GM20431 (cell line): ENCODE measurements around the gene AMZ1.
"Not testable (repeated sequence)": the region's sequence is repeated elsewhere in the genome, so short reads cannot be mapped to it uniquely, and the experiment has no call there.

Experiments
- in situ Hi-C: fragments of 300-500 bp; cut with MseI, MboI; formaldehyde crosslinking; loops from one replicate; pipeline ENCODE4 v1.15.0; 2020; ENCODE audit warnings: low sequenced_read_pairs; ENCODE audit not compliant: unreplicated experiment

AMZ1 gene

GRCh38 chr7:2688409-2689342 is 674 bp downstream of the AMZ1 start:
- in situ Hi-C loops, result no loop called here

GRCh38 chr7:2689343-2689847 is 1.4 kb downstream of the AMZ1 start:
- in situ Hi-C loops, result no loop called here

DNA sequence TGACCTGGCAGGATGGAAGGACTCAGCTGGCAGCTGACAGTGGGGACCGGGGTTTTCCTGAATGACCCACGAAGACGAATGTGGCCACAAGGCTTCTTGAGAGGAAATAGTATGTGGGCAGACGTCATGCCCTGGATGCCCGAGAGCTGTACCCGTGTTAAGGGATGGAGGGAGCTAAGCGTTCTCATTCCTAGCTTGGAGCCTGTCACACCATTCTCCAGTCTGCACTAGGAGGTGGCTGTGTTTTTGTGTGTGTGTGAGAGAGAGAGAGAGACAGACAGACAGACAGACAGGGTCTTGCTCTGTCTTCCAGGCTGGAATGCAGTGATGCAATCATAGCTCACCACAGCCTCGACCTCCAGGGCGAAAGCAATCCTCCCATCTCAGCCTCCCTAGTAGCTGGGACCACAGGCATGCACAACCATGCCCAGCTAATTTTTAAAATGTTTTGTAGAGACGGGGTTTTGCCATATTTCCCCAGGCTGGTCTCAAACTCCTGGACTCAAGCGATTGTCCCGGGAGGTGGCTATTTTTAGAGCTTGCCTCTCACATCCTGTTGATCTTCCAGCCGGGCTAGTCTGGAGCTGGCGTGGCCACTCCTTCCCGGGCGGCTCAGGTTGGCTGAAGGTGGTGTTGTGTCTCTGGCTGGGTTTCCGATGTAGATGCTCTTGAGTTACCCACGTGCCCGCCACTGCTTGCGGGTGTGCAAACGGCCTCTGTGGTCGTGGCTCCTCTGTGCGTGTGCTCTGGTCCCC is 2.1 kb downstream of the AMZ1 start:
- in situ Hi-C loops, result no loop called here

DNA sequence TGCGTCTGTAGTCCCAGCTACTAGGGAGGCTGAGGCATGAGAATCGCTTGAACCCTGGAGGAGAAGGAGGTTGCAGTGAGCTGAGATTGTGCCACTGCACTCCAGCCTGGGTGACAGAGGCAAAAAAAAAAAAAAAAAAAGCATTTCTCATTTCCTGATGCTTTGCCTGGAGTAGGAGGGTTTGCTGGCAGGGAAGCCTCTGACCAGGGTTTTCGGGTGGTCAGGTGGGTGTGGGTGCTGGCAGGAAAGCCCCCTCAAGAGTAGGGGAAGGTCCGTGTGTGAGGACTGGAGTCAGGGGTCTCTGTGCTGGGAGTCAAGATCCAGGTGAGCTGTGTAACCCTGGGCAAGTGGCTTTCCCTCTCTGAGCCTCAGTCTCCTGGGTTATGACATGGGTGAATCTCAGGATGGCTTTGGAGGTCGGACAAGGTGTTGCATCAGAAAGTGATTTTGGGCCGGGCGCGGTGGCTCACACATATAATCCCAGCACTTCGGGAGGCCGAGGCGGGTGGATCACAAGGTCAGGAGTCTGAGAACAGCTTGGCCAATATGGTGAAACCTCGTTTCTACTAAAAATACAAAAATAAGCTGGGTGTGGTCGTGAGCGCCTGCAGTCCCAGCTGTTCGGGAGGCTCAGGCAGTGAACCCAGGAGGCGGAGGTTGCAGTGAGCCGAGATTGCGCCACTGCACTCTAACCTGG is 3.2 kb downstream of the AMZ1 start:
- in situ Hi-C loops, result no loop called here

GRCh38 chr7:2691932-2692439 is 4.0 kb downstream of the AMZ1 start:
- in situ Hi-C loops, result not testable (repeated sequence)

GRCh38 chr7:2692543-2692942 is 4.5 kb downstream of the AMZ1 start:
- in situ Hi-C loops, result no loop called here

DNA sequence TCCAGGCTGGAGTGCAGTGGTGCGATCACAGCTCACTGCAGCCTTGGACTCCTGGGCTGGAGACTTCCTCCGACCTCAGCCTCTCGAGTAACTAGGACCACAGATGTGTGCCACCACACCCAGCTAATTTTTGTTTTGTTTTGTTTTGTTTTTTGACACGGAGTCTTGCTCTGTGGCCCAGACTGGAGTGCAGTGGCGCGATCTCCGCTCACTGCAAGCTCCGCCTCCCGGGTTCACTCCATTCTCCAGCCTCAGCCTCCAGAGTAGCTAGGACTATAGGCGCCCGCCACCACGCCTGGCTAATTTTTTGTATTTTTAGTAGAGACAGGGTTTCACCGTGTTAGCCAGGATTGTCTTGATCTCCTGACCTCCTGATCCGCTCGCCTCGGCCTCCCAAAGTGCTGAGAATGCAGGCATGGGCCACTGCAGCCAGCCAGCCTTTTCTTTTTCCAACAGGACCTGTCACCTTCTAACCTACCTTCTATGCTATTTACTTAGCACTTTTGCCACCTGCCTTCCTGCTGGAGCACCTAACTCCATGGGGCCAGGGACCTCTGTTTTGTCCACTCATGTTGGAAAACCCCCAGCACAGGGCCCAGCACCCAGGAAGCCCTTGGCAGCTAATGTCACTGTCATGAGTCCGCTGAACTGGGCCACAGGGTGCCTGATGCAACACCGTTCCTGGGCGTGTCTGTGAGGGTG is 5.6 kb downstream of the AMZ1 start:
- in situ Hi-C loops, result not testable (repeated sequence)

GRCh38 chr7:2694122-2694436 is 6.1 kb downstream of the AMZ1 start:
- in situ Hi-C loops, result not testable (repeated sequence)

DNA sequence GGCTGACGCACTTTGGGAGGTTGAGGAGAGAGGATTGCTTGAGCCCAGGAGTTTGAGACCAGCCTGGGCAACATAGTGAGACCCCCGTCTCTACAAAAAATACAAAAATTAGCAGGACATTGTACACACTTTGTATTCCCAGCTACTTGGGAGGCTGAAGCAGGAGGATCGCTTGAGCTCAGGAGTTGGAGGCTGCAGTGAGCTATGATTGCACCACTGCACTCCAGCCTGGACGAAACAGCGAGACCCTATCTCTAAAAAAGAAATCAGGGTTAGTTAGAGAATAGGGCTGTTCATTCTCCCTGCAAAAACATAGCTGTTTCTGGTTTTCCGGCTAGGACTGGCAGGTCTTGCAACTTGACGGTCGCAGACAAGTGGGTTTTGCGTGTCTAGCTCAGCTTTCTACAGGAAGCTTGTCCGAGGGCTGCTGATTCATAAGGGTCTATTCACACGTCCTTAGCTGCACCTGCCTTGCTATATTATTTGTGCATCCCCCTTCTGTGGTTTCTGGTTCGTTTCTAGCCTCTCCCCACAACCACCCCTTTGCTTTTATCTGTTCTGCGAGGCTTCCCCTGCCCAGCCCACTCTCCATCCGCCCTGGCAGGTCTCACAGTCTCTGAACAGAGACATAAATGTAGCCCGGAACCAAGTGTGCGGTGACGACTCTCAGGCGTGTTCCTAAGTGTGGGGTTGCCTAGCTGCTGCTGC is 10.7 kb downstream of the AMZ1 start:
- in situ Hi-C loops, result no loop called here

- in situ Hi-C loops, result no loop called here
Observed at GRCh38 chr7:2699289-2699620, 11.3 kb downstream of the AMZ1 start.

DNA sequence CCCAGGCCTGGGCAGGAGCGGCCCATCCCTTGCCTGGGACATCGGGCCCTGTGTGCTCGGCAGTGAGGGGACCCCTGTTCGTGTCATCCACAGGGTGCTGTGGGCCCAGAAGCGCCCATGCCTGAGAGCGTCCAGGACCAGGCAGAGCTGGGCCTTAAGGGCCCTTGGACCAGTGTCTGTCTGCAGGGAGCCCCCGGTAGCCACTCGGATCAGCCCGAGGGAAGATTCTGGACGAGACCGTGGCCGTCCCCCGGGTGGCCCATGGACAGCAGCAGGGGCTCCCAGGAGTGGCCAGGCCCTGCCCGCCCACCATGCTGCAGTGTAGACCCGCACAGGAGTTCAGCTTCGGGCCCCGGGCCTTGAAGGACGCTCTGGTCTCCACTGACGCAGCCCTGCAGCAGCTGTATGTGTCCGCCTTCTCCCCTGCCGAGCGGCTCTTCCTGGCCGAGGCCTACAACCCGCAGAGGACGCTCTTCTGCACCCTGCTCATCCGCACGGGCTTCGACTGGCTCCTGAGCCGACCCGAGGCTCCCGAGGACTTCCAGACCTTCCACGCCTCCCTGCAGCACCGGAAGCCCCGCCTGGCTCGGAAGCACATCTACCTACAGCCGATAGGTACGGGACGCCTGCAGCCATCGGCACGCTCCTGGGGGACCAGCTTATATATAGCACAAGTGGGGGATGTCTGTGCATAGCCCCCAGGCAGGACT is 12.3 kb downstream of the AMZ1 start:
- in situ Hi-C loops, result no loop called here

DNA sequence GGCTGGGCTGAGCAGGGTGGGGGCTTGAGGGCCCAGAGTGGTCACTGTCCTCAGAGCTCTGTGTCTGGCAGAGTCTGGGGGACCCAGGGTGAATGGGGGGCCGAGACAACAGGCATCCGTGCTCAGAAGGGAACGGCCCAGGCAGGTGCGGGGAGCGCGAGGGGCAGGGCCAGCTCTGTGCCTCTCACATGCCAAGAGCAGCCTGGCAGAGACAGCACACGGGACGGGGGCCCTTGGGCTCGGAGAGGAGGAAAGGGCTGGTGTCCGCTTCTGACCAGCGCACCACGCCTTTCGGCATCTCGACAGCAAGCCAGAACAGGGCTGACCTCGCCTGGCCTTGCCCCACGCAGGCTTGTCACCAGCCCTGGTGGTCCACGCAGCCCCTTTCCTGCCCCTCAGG is 13.4 kb downstream of the AMZ1 start:
- in situ Hi-C loops, result no loop called here

DNA sequence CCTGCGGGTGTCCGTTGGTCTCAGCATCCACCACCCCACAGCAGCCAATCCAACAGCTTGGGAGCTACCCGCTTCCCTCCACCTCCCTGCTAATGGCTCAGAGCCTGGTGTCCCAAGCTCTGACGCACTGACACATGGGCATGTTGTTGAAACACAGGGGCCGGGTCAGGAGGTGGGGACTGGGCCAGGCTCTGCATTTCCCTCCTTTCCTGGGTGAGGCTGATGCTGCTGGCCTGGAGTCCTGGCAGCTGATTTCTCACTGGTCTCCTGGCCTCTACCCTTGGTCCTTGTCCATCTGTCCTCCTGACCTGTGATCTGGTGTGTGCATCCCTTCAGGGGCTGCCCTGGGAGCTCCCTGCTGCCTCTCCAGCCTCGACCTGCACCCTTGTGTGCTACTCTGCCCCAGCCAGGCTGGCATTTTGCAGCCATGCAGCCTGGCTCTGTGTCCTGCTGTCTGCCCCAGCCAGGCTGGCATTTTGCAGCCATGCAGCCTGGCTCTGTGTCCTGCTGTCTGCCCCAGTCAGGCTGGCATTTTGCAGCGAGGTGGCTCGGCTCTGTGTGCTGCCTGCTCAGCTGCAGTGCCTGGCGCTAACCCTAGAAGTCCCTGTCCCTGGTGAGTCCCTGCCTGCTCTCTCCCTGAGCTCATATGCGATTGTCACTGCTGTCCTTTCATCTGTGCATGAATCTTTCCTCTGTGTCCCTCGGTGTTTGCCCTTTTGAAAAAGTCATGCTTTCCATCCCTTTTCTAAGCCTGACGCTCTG is 14.0 kb downstream of the AMZ1 start:
- in situ Hi-C loops, result no loop called here

DNA sequence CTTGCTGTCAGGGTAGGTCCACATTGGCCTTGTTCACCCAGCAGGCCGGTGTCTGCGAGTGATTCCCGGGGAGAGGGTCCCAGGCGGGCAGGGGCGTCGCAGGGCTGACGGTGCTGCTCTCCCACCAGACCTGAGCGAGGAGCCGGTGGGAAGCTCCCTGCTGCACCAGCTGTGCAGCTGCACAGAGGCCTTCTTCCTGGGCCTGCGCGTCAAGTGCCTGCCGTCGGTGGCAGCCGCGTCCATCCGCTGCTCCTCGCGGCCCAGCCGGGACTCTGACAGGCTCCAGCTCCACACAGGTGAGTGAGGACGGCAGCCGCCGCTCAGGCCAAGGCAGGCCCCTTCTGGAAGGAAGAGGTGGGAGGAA is 14.6 kb downstream of the AMZ1 start:
- in situ Hi-C loops, result no loop called here

GRCh38 chr7:2705371-2706096 is 17.5 kb downstream of the AMZ1 start:
- in situ Hi-C loops, result no loop called here

DNA sequence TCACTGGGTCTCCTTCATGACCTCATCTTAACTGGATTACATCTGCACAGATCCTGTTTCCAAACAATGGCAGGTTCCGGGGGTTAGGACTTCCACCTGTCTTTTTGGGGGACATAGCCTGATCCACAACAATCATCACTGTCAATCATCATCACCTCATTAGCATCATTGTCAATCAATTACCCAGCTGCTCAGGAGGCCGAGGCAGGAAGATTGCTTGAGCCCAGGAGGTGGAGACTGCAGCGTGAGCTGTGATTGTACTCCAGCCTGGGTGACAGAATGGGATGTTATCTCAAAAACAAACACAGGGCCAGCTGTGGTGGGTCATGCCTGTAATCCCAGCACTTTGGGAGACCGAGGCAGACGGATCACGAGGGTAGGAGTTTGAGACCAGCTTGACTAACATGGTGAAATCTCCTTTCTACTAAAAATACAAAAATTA is 18.7 kb downstream of the AMZ1 start:
- in situ Hi-C loops, result no loop called here

DNA sequence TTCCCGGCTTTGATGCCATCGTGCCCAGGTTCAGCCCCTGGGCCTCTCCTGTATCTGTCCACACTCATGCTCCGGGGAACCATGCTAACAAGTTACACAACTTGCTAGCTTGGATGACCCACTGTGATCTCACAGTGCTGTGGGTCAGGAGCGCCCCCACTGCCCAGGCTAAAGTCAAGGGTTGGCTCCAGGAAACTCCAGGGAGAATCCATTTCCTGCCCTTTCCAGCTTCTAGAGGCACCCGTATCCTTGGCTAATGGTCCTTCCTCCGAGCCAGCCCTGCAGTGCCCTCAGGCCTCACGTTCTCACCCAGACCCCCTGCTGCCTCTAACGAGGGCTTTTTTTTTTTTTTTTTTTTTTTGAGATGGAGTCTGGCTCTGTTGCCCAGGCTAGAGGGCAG is 19.5 kb downstream of the AMZ1 start:
- in situ Hi-C loops, result no loop called here
